Retinal pigment epithelial cell (primary cell): ENCODE results near the gene SMPD1.

Experiments used
- DNase-seq: peaks from one replicate; pipeline ENCODE4 v3.0.0-alpha.2; 2010; ENCODE audit warnings: low read depth
- H3K4me3 ChIP-seq: 2 replicates; pipeline ENCODE4 v1.5.1; 2011; ENCODE audit warnings: mild to moderate bottlenecking, low read length, control low read depth, moderate library complexity
- CTCF ChIP-seq: conservative IDR thresholded peaks from 2 replicates; pipeline ENCODE4 v1.5.1; 2011; ENCODE audit warnings: low read depth, low read length, control low read depth, inconsistent platforms

SMPD1 gene

DNA sequence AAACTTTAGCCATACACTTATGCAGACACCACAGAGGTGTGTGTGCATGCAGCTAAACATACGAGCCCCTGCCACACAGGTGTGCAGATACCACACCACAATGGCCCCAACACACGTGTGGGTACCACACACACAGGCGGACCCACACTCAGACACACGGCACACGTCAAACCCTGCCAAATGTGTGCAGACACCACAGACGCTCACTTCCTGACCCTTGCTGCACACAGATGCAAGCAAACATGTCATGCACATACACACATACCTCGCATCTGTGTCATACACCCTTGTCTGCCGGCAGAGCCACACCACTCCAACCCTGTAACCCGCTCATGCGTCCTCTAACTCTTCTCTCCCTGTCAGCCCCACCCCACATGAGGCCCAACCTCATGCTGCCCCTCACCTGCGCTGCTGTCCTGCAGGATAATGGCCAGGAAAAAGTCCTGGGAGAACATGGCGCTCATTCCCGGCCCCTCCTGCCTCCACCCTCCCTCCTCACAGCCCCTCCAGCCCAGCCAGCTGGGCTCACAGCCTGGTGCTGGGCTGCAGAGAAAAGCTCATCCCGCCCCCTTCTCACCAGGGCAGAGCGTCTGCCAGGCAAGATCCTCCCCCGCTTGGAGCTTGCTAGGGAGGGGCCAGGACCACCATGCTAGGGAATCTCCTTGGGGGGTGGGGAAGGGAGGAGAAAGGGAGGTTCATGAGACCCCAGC is 14.2 kb downstream of the SMPD1 start:
- H3K4me3 ChIP-seq = no peak overlapping the region
- no peak for TF ChIP-seq CTCF
- no peak for DNase-seq

DNA sequence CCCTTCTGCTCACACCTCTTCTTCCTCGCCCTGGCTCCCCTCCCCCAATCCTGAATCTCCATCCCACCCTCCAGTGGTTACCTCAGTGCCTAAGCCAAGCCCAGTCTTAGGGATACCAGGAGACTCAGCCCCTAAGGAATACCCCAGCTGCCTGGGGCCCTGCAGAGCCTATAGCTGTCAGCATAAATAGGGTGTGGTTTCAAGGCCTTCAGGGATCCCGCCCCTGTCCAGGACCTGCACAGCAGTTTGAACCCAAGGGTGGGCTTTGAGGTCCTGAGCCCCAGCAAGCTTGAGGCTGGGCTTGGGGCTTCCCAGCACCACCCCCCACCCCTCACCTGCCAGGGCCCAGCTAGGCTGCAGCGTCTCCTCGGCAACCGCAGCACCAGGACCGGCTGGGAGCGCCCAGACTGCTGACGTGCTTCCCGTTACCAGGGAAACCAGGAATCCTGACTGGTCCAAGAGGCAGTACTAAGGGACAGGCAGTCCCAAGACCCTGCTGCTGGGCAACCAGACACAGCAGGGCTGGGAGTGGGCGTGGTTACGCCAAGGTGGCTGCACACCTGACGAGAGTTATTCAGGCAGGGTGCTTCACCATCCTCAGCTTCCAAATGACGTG is 14.9 kb downstream of the SMPD1 start:
- TF ChIP-seq CTCF = no peak
- no peak overlapping the region for H3K4me3 ChIP-seq
- DNase-seq = peak; percentile 84

GRCh38 chr11:6405846-6406245 is 15.6 kb downstream of the SMPD1 start:
- no peak for DNase-seq
- no peak overlapping the region for H3K4me3 ChIP-seq
- TF ChIP-seq CTCF = no peak

DNA sequence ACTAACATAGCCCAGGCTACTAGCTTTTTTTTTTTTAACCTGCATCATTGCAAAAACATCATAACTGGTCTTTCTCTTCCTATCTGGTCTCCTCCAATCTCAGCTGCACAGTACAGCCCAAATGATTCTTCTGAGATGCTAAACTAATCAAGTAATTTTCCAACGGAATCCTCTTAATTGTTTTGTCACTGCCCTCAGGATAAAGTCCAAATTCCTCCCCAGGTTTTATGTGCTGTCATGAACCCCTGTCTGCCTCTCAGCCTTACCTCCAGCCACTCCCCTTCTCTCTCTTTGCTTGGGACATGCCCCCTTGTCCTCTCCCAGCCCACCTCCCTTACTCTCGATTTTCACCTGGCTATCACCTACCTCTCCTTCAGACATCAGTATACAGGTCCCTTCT is 16.1 kb downstream of the SMPD1 start:
- H3K4me3 ChIP-seq = no peak overlapping the region
- DNase-seq = no peak
- TF ChIP-seq CTCF = no peak

- H3K4me3 ChIP-seq = no peak overlapping the region
- TF ChIP-seq CTCF = no peak
- no peak for DNase-seq
These were observed 20.6 kb downstream of the SMPD1 start for GRCh38 chr11:6410695-6411430.

DNA sequence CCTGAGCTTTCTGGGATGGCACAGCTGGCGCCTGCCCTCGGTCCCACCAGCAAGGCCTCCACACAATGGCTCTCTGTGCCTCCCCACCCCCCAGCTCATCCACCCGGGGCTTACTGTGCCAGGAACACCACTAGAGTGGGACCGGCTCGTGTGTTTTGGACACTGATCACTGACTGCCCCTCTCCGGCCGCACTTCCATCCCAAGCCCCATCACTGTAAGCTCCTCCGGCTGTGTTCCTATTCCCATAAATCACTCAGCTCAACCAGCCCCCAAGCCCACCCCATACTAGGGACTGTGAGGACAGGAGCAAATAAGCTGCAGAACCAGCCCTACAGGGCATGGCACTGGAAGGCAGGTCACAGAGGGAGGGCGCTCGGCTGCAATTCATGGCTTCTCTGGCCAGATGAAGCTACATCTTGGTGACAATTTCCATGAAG is 21.3 kb downstream of the SMPD1 start:
- TF ChIP-seq CTCF = no peak
- H3K4me3 ChIP-seq = no peak overlapping the region
- no peak for DNase-seq
